ENCODE measurements around the gene CPLX4. TPM values are rescaled to one million over a fixed set of nuclear protein-coding genes. Genes with fewer than 3 reads are reported as not detected.
A peak's percentile ranks its signal among the peaks of the same experiment; 100 is the strongest.

CPLX4 gene
- total RNA-seq, 4 donors from 2014 or later, result 0.46 TPM; not detected in 3

DNA sequence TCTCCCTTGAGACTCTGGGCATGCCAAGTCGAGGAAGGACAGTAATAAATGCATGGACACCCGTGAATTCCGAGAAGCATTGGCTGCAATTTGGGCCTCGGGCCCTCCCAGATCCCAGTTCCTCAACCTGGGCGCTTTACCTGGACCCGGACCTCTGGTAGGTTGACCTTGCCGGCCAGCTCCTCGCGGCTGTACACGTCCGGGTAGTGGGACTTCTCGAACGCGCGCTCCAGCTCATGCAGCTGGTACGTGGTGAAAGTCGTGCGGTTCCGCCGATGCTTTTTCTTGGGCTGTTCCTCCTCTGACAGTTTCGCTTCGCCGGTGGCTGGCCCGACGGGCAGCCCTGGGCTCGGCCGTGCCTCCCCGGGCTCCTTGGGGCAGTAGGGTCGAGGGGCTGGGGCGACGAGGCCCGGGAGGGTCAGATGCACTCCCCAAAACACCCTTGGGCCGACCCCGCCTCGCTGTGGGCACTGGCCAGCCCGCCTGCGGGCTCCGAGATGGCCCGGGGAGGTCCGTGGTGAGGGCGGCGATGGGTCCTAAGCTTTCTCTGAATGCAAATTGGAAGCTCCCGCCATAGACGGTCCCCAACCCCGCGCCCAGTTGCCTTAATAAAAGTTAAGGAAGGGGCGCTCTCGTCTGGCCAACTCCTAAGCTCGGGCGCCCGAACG is 46.1 kb downstream of the CPLX4 start:
- DNase-seq (ENCODE audit: low spot score) (no peak), ATAC-seq (ENCODE audit: low FRiP score) (no peak)
- TF ChIP-seq, protein P1, sequence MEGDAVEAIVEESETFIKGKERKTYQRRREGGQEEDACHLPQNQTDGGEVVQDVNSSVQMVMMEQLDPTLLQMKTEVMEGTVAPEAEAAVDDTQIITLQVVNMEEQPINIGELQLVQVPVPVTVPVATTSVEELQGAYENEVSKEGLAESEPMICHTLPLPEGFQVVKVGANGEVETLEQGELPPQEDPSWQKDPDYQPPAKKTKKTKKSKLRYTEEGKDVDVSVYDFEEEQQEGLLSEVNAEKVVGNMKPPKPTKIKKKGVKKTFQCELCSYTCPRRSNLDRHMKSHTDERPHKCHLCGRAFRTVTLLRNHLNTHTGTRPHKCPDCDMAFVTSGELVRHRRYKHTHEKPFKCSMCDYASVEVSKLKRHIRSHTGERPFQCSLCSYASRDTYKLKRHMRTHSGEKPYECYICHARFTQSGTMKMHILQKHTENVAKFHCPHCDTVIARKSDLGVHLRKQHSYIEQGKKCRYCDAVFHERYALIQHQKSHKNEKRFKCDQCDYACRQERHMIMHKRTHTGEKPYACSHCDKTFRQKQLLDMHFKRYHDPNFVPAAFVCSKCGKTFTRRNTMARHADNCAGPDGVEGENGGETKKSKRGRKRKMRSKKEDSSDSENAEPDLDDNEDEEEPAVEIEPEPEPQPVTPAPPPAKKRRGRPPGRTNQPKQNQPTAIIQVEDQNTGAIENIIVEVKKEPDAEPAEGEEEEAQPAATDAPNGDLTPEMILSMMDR (IDR thresholded peaks at IDR 0.05), result no peak

DNA sequence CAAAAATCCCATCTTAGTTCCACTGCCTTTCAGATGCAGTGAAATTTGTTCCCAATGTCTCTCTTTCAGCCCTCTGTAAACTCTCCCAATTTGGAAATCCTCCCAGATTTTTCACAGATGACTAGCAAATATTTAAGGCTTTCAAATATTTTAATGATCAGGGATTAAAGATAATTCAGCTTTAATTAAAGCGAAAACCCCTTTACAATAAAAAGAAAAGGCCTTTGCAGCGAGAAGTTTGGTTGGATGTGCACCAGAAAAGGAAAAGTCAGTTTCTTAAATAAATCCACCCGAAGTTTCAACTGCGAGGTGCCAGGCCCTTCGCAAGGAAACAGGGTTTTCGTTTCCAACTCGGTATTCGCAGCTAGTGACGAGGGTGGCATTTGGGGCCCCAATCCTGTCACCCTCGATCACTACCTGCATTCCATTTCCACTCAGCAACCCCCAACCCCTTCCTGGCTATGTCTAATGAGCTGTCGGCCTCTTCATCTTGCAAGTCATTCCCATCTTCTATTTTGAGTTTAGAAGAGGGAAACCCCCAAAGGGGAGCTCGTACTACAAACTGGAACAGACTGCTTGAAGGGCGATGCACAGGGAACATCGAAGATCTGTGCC is 46.7 kb downstream of the CPLX4 start:
- TF ChIP-seq, protein P1 (IDR thresholded peaks at IDR 0.05), result no peak
- ATAC-seq (ENCODE audit: low FRiP score), result no peak

GRCh38 chr18:59270689-59271257 is 47.7 kb downstream of the CPLX4 start:
- DNase-seq (ENCODE audit: low spot score) (no peak), ATAC-seq (ENCODE audit: low FRiP score) (no peak)
- TF ChIP-seq, protein P1 (IDR thresholded peaks at IDR 0.05), result no peak

More for the DNA sequence above, 46.7 kb downstream of the CPLX4 start:
- DNase-seq (ENCODE audit: low spot score), result no peak

DNA sequence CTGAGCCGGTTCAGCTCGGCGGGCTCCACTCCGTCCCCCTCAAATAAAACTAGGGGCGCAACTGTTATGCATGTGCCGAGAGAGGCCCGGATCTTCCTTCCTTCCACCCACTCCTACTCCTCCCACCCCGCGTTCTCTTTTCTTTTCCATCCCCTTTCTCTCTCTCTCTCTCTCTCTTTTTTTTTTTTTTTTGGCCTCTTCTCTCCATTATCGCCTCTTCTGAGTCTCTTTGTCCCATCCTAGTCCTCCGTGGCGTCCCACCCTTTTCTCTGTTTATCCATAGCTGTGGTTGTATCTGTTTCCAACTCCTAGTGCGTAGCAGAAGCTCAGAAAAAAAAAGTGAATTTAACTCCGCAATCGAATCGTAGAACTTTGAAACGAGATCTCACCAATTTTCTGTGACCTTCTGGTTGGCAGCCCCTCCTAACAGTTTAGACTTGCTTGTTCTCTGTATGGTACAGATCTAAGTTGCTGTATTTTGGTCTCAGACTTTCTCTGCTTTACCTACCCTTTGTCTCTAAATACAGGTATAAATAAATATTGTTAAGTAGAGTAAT is 48.8 kb downstream of the CPLX4 start:
- ATAC-seq (ENCODE audit: low FRiP score) (no peak), DNase-seq (ENCODE audit: low spot score) (no peak)
- TF ChIP-seq, protein P1 (IDR thresholded peaks at IDR 0.05), result no peak

DNA sequence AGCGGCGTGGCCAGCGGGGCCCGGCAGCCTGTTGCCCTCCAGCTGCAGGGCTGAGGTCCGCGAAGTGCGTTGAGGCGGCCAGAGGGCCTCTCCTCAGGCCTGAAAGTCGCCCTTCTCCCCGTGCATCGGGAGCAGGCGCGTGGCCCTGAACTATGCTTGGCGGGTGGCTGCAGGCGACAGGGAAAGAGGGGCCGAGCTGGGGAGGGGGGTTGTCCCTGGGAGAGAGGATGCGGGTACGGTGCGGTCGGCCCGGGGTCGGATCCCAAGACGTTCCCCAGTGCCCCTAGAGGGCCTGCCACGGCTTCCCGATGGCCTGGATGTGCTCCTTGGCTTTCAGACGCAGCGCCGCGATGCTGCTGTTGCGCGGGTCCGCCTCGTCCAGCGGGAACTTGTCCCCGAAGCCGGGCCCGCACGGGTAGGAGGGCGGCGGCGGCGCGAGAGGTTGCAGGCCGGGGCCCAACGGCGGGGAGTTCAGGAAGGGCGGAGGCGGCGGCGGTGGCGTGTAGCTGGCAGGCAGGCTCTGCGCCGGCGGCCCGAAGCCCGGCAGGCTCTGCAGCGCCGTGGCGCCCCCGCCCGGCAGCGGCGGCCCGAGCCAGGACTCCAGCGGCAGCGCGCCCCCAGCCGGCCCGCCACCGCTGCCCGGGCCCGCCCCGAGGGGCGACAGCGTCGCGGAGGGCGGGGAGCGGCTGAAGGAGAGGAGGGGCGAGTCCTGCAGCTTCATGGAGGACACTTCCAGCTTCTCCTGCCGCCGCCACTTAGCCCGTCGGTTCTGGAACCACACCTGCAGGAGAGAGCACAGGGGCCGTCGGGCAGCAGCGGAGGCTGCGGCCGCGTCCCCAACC is 49.5 kb downstream of the CPLX4 start:
- TF ChIP-seq, protein P1 (IDR thresholded peaks at IDR 0.05), result no peak
- DNase-seq (ENCODE audit: low spot score), result no peak
- peak; percentile 34 for ATAC-seq (ENCODE audit: low FRiP score)

- TF ChIP-seq, protein P1 (IDR thresholded peaks at IDR 0.05), result no peak
- ATAC-seq (ENCODE audit: low FRiP score) (no peak), DNase-seq (ENCODE audit: low spot score) (no peak)
These were observed 50.2 kb downstream of the CPLX4 start for GRCh38 chr18:59268127-59268720.

Data from omental fat pad (tissue), 4 donors.